ENCODE results near the gene TULP3.

The TULP3 gene

DNA sequence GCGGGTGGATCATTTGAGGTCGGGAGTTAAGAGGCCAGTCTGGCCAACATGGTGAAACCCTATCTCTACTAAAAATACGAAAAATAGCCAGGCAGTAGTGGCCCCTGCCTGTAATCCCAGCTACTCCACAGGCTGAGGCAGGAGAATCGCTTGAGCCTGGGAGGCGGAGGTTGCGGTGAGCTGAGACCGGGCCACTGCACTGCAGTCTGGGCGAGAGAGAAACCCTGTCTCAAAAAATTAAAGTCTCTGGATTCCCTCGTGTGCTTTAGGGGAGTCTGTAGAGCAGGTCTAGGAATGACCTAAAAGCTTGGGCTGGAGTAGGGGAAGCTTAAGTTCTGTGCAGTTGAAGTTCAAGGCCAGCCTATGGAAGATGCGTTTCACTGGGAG lies 697 bp upstream of the TULP3 start:
- Histone ChIP-seq H3K27me3 (ENCODE audit: insufficient read depth, poor library complexity, severe bottlenecking) (peaks cover 3% of the 10 kb centered on the region), H3K27ac (replicated peaks) (no peak overlapping the region), H3K4me3 (replicated peaks; ENCODE audit: insufficient read depth, low read length) (peak overlapping the region; percentile 89)
- TF ChIP-seq SPI1 (IDR thresholded peaks at IDR 0.05; ENCODE audit: borderline replicate concordance, low read depth) (no peak), POLR2AphosphoS5 (IDR thresholded peaks at IDR 0.05; ENCODE audit: low read depth) (no peak), GABPA (IDR thresholded peaks at IDR 0.05; ENCODE audit: low read depth) (no peak)
- TF ChIP-seq, protein P1, sequence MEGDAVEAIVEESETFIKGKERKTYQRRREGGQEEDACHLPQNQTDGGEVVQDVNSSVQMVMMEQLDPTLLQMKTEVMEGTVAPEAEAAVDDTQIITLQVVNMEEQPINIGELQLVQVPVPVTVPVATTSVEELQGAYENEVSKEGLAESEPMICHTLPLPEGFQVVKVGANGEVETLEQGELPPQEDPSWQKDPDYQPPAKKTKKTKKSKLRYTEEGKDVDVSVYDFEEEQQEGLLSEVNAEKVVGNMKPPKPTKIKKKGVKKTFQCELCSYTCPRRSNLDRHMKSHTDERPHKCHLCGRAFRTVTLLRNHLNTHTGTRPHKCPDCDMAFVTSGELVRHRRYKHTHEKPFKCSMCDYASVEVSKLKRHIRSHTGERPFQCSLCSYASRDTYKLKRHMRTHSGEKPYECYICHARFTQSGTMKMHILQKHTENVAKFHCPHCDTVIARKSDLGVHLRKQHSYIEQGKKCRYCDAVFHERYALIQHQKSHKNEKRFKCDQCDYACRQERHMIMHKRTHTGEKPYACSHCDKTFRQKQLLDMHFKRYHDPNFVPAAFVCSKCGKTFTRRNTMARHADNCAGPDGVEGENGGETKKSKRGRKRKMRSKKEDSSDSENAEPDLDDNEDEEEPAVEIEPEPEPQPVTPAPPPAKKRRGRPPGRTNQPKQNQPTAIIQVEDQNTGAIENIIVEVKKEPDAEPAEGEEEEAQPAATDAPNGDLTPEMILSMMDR (IDR thresholded peaks at IDR 0.05; ENCODE audit: insufficient read depth, low read length), result no peak
- TF ChIP-seq, protein P2, sequence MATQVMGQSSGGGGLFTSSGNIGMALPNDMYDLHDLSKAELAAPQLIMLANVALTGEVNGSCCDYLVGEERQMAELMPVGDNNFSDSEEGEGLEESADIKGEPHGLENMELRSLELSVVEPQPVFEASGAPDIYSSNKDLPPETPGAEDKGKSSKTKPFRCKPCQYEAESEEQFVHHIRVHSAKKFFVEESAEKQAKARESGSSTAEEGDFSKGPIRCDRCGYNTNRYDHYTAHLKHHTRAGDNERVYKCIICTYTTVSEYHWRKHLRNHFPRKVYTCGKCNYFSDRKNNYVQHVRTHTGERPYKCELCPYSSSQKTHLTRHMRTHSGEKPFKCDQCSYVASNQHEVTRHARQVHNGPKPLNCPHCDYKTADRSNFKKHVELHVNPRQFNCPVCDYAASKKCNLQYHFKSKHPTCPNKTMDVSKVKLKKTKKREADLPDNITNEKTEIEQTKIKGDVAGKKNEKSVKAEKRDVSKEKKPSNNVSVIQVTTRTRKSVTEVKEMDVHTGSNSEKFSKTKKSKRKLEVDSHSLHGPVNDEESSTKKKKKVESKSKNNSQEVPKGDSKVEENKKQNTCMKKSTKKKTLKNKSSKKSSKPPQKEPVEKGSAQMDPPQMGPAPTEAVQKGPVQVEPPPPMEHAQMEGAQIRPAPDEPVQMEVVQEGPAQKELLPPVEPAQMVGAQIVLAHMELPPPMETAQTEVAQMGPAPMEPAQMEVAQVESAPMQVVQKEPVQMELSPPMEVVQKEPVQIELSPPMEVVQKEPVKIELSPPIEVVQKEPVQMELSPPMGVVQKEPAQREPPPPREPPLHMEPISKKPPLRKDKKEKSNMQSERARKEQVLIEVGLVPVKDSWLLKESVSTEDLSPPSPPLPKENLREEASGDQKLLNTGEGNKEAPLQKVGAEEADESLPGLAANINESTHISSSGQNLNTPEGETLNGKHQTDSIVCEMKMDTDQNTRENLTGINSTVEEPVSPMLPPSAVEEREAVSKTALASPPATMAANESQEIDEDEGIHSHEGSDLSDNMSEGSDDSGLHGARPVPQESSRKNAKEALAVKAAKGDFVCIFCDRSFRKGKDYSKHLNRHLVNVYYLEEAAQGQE (IDR thresholded peaks at IDR 0.05; ENCODE audit: insufficient replicate concordance, low read depth), result no peak
- DNase-seq (ENCODE audit: low read depth in 1 of 2, low spot score in 1 of 2), result no peak

DNA sequence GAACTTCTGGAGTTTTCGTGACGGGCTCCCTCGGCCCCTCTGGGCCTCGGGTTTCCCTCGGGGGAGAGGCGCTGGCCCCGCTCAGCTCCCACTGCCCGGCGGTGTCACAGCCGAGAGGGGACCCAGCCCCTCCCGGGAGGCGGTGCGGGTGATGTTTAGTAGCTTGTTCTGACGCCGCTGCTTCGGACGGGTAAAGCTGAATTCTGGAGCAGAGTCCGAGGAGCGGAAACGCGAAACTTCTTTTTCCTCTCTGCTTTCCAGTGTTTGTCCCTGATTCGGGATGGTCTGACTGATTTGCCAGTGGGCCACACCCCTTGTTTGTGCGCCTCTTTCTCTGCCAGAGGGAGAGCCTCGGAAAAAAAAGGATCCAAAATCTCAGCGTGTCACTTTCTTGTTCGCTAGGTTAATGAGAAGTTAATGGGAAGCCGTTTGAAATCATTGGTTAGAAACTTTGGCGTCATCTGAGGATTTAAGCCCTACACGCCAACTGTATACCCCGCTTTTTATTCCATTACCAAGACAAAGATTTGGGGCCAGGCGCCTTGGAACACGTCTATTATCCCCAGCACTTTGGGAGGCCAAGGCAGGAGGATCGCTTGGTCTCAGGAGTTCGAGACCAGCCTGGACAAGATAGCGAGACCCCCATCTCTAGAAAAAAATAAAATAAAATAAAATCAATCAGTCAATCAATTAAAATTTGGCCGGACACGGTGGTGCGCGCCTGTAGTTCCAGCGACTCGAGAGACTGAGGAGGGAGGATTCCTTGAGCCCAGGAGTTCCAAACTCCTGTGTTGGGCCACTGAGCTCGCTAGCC lies 756 bp downstream of the TULP3 start:
- DNase-seq (ENCODE audit: low read depth in 1 of 2, low spot score in 1 of 2), result no peak
- TF ChIP-seq, protein P2 (IDR thresholded peaks at IDR 0.05; ENCODE audit: insufficient replicate concordance, low read depth), result no peak
- no peak for TF ChIP-seq SPI1 (IDR thresholded peaks at IDR 0.05; ENCODE audit: borderline replicate concordance, low read depth)
- TF ChIP-seq, protein P1 (IDR thresholded peaks at IDR 0.05; ENCODE audit: insufficient read depth, low read length), result no peak
- no peak overlapping the region for H3K27ac ChIP-seq (replicated peaks)

DNA sequence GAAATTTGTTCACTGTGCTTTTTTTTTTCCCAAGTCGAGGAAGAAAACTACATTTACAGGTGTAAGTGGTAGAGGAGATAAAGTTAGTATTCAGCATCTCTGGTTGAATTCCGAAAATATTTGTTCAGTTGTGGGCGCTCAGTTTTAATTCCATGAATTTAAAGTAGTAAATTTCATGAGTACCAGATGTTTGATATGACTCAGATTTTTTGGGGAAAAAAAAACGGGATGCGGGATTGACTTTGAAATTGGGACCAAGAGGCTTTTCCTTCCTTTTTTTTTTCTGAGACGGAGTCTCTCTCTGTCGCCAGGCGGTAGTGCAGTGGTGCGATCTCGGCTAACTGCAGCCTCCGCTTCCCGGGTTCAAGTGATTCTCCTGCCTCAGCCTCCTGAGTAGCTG lies 1.6 kb downstream of the TULP3 start:
- DNase-seq (ENCODE audit: low read depth in 1 of 2, low spot score in 1 of 2), result no peak
- Histone ChIP-seq H3K4me3 (replicated peaks; ENCODE audit: insufficient read depth, low read length) (no peak overlapping the region), H3K27me3 (ENCODE audit: insufficient read depth, poor library complexity, severe bottlenecking) (peaks cover 3% of the 10 kb centered on the region), H3K27ac (replicated peaks) (no peak overlapping the region)
- TF ChIP-seq, protein P2 (IDR thresholded peaks at IDR 0.05; ENCODE audit: insufficient replicate concordance, low read depth), result no peak
- TF ChIP-seq POLR2AphosphoS5 (IDR thresholded peaks at IDR 0.05; ENCODE audit: low read depth) (no peak), SPI1 (IDR thresholded peaks at IDR 0.05; ENCODE audit: borderline replicate concordance, low read depth) (no peak), GABPA (IDR thresholded peaks at IDR 0.05; ENCODE audit: low read depth) (no peak)
- TF ChIP-seq, protein P1 (IDR thresholded peaks at IDR 0.05; ENCODE audit: insufficient read depth, low read length), result no peak

More for the DNA sequence above, 756 bp downstream of the TULP3 start:
- Histone ChIP-seq H3K27me3 (ENCODE audit: insufficient read depth, poor library complexity, severe bottlenecking) (peaks cover 3% of the 10 kb centered on the region), H3K4me3 (replicated peaks; ENCODE audit: insufficient read depth, low read length) (peak overlapping the region; percentile 89)
